ENCODE measurements around the gene MEDAG. TPM values are rescaled to one million over a fixed set of nuclear protein-coding genes. Genes with fewer than 3 reads are reported as not detected.
"Not testable (repeated sequence)": the region's sequence is repeated elsewhere in the genome, so short reads cannot be mapped to it uniquely, and the experiment has no call there.

Gene MEDAG
- total and polyA plus RNA-seq, 8 donors: 2.1 to 16.5 (median 3.8) TPM

- no peaks in the 10 kb centered on the region for H3K4me1 ChIP-seq
- no peaks in the 10 kb centered on the region for H3K27me3 ChIP-seq
- intact Hi-C loops (cut with DNase I): no loop called here
- H3K4me3 ChIP-seq: no peak overlapping the region
- ATAC-seq (no peak), DNase-seq (no peak)
- H3K9me3 ChIP-seq: no peaks in the 10 kb centered on the region
- no peaks in the 10 kb centered on the region for H3K36me3 ChIP-seq
- TF ChIP-seq CTCF (IDR thresholded peaks at IDR 0.05): no peak
- no peak overlapping the region for H3K27ac ChIP-seq
These were observed 17.3 kb downstream of the MEDAG start for GRCh38 chr13:30923418-30923817.

GRCh38 chr13:30924721-30925120, 18.6 kb downstream of the MEDAG start:
- Histone ChIP-seq H3K4me3 (no peak overlapping the region), H3K27me3 (no peaks in the 10 kb centered on the region), H3K4me1 (no peaks in the 10 kb centered on the region), H3K27ac (no peak overlapping the region), H3K9me3 (no peaks in the 10 kb centered on the region), H3K36me3 (no peaks in the 10 kb centered on the region)
- ATAC-seq (no peak), DNase-seq (no peak)
- no peak for TF ChIP-seq CTCF (IDR thresholded peaks at IDR 0.05)
- intact Hi-C loops (cut with DNase I): no loop called here

- ATAC-seq (no peak), DNase-seq (no peak)
- H3K4me3 ChIP-seq: no peak overlapping the region
- no peak for TF ChIP-seq CTCF (IDR thresholded peaks at IDR 0.05)
- H3K9me3 ChIP-seq: no peaks in the 10 kb centered on the region
- H3K36me3 ChIP-seq: no peaks in the 10 kb centered on the region
- H3K27ac ChIP-seq: no peak overlapping the region
- intact Hi-C loops (cut with DNase I): no loop called here
- no peaks in the 10 kb centered on the region for H3K4me1 ChIP-seq
- no peaks in the 10 kb centered on the region for H3K27me3 ChIP-seq
These were observed 19.4 kb downstream of the MEDAG start for GRCh38 chr13:30925429-30925828.

- Histone ChIP-seq H3K27ac (no peak overlapping the region), H3K27me3 (no peaks in the 10 kb centered on the region), H3K9me3 (no peaks in the 10 kb centered on the region), H3K36me3 (no peaks in the 10 kb centered on the region), H3K4me1 (no peaks in the 10 kb centered on the region), H3K4me3 (no peak overlapping the region)
- DNase-seq: no peak
- TF ChIP-seq CTCF (IDR thresholded peaks at IDR 0.05): no peak
- intact Hi-C loops (cut with DNase I): no loop called here
- ATAC-seq: no peak
These were observed 20.7 kb downstream of the MEDAG start for GRCh38 chr13:30926781-30927180.

- H3K4me1 ChIP-seq; H3K27ac ChIP-seq; H3K27me3 ChIP-seq; ATAC-seq; H3K36me3 ChIP-seq; DNase-seq; H3K9me3 ChIP-seq; H3K4me3 ChIP-seq; intact Hi-C loops (cut with DNase I): not testable (repeated sequence)
These were observed 21.1 kb downstream of the MEDAG start for GRCh38 chr13:30927188-30927587.

- Histone ChIP-seq H3K27me3 (peaks cover 0 to 6% of the 10 kb centered on the region in 2 donors), H3K4me3 (no peak overlapping the region), H3K9me3 (no peaks in the 10 kb centered on the region), H3K27ac (no peak overlapping the region), H3K4me1 (no peaks in the 10 kb centered on the region), H3K36me3 (no peaks in the 10 kb centered on the region)
- ATAC-seq (peak; percentile 31), DNase-seq (no peak)
- TF ChIP-seq CTCF (IDR thresholded peaks at IDR 0.05): no peak
- intact Hi-C loops (cut with DNase I): no loop called here
These were observed 21.5 kb downstream of the MEDAG start for GRCh38 chr13:30927595-30927994.
